Smooth muscle cell of the brain vasculature (primary cell): ENCODE data around the gene RASGRF1.
"Not testable (repeated sequence)": the region's sequence is repeated elsewhere in the genome, so short reads cannot be mapped to it uniquely, and the experiment has no call there.

Experiments used
- DNase-seq: peaks from one replicate; pipeline ENCODE4 v3.0.0-alpha.2; 2012; ENCODE audit warnings: low read depth, low spot score

RASGRF1 gene

DNA sequence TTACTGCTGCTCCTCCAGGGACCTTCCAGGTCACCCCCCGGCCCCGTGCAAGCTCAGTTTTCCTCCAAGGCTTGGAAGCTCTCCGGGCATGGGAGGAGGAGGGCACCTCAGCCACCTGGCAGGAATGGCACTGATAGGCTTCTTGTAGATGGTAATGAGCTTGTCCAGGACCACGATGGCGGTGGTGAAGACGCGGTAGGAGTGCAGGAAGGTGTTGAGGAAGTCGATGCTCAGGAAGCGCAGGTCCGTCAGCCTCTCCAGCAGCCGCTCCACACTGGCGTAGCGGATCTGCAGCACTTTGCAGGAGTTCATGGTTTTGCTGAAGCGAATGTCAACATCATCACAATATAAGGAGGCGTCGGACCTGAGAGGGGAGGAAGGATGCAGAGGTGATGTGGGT, 84.5 kb downstream of the RASGRF1 start:
- no peak for DNase-seq

DNA sequence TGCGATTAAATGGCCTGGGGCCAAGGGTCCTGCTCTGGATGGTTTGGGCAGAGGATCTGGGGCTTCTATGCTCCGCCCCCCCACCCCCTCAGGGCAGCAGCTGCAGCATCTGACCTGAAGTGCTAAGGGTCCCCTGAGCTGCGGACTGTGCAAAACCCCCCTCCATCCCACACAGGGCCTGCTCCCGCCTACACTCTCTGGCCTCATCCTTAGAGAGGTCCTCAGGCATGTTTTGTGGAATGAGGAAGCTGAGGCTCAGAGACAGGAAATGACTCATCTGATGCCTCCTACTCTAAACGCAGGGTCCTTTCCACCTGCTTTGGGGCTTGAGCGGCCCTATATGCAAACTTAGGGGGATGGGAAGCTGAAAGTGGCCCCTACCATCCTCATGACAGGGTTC, 86.2 kb downstream of the RASGRF1 start:
- no peak for DNase-seq

DNA sequence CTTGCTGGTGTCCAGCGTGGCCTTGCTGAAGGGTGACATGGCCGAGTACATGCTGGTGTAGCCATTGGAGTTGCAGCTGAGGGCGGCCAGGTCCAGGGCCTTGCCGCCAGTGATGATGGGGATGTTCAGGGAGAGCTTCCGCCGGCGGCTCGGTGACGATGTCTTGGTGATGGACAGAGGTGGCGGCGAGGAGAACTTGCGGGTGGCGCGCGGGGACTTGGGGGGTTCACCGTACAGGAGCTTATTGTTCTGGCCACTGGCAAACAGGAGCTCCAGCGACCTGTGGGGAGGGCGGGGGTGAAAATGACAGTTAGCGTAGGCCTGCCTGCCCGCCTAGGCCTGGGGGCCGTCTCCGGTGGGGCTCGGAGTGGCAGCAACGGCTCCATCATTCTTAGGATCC, 86.7 kb downstream of the RASGRF1 start:
- DNase-seq: no peak

DNA sequence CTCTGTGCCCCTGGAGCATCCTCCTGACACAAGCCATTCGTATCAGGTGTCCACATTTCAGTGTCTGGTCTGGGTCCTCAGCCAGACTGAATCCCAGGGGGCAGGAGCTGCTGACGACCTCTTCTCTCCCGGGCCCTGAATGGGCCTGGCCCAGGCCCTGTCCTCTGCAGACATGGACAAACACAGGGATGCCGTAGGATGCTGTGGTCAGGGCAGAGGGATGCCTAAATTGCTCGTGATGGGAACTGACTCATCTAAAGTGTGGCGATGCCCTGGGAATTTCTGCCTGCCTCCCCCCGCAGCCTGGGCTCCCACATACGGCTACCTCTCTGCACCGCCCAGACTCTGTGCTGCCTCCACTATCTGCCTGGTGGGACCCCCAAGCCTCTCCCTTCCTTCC, 87.3 kb downstream of the RASGRF1 start:
- DNase-seq: no peak

DNA sequence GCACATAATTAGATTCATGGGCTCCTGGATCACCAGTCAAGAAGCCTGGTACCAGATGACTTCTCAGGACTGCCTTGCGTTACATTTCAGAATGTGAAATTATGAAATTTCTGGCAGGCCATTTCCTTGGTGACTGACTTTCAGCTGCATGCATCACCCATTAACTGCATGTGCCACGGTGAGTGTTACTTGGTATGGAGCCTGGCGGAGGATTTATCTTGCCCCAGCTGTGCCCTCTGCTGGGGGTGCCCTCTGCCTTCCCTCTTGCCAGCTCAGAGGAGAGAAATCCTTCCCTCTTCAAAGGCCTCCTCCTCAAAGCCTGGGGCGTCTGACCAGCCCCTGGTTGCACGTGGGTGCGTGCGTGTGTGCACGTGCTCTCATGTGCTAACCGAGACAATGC, 88.0 kb downstream of the RASGRF1 start:
- DNase-seq: no peak

DNA sequence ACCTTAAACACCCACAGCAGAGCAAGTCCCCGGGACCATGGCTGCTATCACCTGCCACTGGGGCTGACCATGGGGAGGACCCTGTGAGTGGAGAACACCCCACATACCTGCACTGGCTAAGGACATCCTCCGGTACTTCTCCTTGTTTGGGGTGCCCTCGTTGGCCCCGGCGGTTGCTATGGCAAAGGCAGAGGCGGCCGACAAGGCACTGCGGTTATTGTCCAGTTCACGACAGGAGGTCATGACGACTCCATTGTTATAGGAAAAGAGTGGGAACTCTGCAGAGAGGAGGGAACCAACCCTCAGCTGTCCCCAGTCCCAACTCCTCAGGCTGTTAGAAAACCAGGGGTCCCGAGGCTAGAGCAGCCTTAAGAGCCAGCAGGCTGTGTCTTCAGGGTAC, 90.9 kb downstream of the RASGRF1 start:
- no peak for DNase-seq

DNA sequence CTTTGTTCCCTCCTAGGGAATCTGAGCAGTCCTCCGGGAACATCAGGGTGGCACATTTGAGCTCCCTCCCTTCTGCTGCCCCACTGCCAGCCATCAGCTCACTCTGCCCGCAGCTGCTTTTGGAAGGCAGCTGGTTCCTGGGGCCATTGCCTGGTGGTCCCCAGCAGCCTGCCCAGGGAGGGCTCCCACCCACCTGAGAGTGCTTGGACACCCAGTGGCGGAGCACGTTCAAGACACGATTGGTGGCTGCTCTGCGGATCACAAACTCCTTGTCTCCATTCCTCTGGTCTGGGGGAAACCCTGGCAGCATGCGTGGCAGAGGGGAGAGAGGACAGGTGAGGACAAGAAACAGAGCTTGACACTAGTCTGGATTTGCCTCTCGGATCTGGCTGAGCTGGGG, 92.1 kb downstream of the RASGRF1 start:
- no peak for DNase-seq

DNA sequence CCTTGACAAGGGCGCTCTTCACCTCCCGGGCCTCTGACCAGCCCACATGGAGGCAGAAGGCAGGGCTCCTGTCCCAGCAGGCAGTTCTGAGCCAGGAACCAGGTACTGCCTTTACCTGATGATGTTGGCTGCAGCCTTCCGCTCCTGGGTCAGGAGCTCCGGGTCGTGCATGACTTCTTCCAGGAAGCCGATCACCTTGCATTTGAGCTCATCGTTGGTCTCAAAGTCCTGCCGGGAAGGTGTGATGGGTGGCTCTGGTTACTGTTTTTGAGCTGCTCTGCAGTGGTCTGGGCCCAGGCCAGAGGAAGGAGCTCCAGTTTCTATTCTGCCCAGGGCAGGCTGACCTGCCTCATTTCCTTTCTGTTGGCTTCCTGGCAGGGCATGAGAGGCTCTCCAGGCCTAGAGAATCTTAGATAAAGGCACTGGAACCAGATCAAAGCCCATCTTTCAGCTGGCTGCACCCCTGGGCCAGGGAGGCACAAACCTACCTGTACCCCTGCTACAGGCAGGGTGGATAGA, 92.5 kb downstream of the RASGRF1 start:
- no peak for DNase-seq

DNA sequence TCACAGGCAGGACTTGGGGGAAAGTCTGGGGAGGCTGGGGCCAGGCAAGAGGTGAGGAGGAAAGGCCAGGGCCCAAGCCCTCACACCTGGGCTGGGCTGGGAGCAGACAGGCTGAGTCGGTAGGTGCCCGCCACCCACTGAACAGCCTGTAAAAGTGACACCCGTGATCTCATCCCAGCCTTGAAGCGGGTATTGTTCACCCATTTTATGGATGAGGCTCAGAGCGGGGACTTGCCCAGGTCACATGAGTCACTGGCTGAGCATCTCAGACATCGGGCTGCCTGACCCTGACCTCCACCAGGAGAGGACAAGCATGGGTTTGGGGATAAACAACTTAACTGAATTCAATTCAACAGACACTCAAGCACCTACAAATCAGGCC, 93.7 kb downstream of the RASGRF1 start:
- DNase-seq: no peak

DNA sequence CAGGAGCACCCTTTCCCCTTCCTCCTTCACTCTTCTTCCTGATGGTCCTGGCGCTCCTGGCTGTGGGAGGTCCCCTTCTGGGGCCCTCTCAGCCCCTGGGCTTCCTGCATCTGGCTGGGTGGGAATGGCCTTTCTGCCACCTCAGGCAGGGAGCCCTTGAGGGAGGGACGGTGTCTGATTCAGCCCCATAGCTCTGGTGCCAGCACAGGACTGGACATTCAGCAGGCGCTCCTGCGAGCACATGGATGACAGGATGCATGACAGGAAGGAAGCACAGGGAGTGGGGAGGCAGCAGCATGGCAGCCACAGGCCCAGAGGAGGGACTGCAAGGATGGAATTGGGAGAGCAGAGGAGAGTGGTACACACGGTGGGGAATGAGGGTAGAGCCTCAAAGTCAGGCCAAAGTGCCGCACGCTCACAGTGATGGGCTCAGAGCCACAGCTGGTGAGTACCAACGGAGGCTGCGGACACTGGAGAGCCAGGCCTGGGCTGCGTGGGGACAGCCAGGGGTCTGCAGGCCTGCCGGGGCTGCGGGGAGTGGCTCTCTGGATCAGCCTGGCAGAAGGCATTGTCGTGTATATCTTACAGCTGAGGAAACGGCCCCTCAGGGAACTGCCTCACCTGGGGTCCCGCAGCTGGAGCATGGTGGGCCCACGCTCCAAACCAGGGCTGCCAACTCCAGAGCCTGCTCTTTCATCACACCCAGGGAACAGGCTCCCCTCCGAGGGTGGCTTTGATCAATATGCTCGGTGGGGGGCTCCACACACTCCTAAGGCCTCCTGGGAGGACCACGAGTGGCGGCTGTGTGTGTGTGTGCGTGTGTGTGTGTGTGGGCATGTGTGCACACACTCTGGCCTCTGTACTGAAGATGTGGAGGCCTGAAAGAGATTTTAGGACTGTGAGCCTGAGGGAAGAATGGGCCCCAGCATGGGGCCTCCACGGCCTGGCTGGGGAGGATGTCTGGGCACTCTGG, 94.4 kb downstream of the RASGRF1 start:
- DNase-seq: no peak

DNA sequence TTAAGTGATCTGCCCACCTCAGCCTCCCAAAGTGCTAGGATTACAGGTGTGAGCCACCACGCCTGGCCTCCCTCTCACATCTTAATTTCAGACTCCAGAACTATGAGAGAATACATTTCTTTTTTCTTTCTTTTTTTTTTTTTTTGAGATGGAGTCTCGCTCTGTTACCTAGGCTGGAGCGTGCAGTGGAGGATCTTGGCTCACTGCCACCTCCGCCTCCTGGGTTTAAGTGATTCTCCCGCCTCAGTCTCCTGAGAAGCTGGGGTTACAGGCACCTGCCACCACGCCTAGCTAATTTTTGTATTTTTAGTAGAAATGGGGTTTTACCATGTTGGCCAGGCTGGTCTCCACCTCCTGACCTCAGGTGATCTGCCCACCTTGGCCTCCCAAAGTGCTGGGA, 95.4 kb downstream of the RASGRF1 start:
- DNase-seq: not testable (repeated sequence)

DNA sequence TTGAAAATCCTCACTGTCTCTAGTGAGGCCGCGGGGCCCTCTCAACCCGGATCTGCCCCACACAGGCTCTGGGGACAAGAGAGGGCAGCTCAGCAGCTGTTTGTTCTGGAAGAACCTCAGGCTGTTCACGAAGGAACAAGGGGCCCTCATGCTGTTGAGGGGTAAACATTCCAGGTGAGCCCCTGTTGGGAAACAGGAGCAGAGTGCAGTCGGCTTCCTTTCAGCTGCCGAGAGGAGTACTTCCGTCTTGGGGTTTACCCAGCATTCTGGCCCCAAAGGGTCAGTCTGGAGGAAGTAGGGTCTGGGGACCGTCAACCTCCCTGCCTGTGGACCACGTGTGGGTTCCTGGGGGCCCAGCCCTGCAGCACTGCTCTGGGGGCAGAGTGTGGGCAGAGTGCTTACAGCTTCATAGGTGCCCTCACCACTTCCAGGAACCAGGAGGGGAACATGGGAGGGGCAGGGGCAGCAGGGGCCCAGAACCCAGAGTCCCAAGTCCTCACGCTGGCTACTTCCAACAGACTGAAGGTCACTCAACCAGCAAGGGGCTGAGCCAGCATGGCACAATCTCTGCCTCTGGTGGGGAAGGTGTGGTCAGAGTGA, 96.5 kb downstream of the RASGRF1 start:
- DNase-seq: no peak

DNA sequence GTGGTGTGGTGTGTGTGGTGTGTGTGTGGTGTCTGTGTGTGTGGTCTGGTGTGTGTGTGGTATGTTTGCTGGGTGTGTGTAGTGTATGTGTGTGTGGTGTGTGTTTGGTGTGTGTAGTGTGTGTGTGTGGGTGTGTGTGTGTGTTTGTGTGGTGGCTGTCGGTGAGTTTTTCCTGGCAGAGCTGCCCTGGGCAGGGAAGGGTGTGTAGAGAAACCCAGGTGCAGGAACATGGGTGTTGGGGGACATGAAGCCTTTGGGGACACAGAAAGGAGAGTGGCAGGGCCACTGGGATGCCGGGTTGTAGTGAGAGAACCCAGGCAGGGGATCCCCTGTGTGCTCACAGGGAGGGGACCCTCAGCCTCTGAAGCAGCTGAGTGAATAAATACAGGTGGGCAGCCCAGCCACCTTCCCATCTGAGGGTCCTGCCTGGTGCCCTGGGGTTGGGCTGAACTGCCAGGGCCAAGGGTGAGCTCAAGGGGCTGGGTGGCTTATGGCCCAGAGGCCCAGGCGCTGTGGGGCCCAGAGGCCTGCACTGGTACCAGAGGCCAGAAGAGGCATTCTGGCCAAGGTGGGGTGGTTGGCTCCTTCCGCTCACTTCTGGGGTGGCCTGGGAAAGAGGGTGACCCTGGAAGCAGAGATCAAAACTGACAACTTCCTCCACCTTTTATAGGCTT, 97.2 kb downstream of the RASGRF1 start:
- no peak for DNase-seq

DNA sequence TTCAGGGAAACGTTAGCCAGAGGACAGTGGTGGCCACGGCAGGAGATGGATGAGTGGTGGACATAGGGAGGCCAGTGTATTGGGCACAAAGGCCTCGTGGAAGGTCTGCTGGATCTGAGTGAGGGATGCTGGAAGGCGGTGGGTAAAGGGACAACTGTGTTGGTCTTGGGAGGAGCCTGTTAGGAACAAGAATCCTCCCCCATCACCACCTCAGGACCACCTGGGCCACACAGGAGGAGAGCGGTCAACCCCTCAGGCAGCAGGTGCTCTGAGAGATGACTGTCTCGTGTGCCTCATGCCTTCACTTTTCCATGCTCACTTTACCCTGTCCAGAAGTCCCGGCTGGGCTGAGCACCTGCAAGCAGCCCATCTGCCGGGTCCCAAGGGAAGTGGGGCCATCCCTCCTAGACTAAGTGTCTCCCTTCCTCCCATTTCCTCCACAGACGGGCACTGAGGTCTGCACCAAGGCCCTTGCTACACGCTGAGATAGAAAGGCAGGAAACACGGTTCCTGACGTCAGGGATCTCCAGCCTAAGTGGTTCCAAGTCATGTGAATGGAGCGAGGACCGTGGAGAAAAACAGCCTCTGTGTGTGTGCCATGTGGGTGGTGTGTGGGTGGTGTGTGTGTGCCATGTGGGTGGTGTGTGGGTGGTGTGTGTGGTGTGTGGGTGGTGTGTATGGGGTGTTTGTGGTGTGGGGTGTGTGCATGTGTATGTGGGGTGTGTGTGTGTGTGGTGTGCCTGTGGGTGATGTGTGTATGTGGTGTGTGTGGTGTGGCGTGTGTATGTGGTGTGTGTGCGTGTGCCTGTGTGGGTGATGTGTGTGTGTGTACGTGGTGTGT, 97.9 kb downstream of the RASGRF1 start:
- no peak for DNase-seq

DNA sequence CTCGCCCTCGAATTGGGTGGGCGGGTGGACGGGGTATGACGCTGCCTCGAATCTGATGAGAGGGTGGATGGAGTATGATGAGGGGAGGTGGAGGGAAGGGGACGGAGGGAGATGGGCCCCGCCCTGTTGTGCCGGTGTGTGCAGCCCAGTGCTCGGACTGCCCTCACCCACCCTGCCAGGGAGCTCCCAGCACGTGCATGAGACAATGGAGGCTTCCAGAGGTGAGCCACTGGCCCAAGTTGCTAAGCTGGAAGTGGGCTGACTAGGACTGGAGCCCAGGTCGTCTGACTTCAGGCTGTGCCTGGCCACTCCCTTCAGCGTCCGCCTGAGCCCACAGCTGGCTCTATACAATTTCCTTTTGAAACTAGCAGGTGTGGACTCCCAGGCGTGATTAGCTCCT, 98.7 kb downstream of the RASGRF1 start:
- no peak for DNase-seq

DNA sequence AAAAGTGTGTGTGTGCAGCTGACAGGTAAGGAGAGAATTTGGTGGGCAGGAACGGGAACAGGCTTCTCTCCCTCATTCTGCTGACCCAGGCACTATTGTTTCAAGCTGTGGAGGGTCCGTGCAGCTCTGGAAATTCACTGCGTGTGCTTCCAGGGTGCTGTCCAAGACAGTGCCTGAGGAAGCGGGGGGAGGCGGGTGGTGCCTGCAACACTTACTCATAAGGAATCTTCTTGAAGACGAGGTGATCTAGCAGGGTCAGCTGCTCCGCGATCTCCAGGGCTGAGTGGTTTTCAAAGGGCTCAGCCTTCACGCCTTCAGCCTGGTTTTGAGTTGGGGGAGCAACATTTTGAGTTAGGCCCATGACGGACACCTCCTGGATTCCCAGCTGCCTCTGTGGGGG, 99.1 kb downstream of the RASGRF1 start:
- DNase-seq: no peak

DNA sequence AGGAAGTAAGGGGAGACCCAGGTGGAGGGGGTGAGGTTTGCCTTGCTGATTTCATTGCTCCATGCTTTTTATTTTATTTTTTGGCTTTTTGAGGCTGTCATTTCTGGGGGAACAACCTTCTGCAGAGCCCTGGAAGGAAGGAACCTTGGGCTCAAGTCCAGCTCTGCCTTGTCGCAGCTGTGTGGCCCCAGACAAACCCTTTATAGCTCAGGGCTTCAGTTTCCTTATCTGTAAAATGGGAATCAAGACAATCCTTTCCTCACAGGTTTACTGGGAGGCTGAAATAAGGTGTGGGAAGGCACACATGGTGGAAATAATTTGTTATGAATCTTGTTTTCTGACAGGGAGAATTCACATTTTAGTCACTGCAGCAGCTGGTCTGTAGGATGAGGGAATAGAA, 100.3 kb downstream of the RASGRF1 start:
- no peak for DNase-seq

DNA sequence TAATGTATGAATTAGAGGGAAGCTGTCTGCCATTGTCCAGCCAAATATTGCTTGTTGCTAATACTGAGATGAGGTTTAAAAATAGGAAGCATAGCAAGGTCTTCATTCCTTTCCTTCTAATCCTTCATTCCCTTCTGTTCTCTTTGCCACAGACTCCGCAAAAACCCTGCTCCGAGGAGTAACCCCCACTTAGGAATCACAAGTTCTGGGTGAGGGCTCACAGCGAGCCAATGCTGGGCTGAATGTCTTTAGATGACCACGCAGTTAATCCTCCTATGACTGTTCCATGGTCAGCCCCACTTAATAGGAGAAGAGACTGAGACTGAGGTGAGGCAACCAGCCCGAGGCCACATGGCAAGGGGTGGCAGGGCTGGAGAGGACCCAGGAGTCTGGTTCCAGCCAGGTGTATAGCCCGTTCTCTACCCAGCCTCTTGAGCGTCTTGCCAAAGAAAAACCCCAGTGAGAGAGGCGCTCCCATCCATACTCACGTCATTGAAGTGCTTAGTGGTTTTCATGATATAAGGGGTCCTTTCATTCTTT, 100.8 kb downstream of the RASGRF1 start:
- DNase-seq: no peak

DNA sequence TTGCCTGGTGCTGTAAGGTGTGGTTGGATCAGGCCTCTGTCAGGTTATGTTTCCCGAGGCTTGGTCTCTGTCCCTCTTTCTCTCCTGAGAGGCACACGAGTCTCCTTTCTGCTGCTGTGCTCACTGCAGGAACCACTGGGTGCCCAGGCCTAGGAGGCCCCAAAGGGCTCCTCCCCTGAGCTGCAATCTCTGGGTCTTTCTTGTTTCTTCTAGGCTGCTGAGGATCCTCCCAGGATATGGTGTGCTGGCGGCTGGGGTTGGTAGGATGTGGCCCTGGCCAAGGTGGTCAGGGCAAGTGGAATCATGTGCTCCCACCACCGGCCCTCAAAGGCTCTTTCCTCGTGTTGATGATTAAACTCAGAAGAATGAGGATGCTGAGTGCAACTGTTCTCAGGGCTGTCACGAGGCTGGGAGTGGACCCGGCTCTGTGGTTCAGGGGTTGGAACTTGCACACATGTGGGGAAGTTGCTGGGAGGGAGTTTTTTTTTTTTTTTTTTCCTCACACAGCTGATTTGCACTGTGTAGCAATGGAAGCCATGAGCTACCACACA, 102.1 kb downstream of the RASGRF1 start:
- DNase-seq: peak; percentile 84

DNA sequence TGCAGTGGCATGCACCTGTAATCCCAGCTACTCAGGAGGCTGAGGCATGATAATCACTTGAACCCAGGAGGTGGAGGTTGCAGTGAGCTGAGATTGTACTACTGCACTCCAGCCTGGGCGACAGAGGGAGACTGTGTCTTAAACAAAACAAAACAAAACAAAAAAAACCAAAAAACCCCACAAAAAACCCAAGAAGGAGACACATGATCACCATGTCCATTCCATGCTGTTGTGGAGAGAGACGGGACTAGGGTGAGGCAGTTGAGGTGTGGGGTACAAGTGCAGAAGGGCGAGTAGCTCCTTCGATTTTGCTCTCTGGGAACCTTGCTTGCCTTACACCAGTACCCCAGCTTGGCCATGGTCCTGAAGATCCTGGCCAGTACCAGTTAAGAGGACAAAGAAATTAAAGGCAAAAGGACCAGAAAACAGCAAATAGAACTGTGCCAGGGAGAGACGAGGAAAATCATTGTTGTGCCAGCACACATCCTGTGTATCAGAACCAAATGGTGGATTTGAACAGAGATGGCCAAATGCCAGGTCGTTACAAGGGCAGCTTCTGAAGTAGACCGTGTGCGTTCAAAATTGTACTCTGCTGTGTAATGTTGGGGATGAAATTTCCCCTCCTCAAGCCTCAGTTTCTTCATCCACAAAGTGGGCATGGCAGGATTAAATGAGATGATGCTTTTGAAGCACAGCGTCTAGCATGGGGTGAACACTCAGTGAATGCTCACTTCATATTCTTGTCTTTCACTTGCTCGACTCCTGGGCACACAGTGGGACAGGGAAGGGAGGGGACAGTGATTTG, 102.8 kb downstream of the RASGRF1 start:
- DNase-seq: no peak
